Measurements from ENCODE around the gene GABRA5.
"Not testable (repeated sequence)": the region's sequence is repeated elsewhere in the genome, so short reads cannot be mapped to it uniquely, and the experiment has no call there.

Gene GABRA5
- 0 reads per million in 3 donors for total RNA-seq

GRCh38 chr15:26866298-26867199 is at the start of gene GABRA5:
GABRA5 (plus strand) TSS chr15:26867062; CDS start chr15:26869249, 2,187 bp downstream.
- DNase-seq = no peak
- H3K27ac ChIP-seq (ENCODE audit: insufficient read depth, low read length, poor library complexity, severe bottlenecking) = no peak within 1 kb of the TSS
- H3K27me3 ChIP-seq (replicated peaks; ENCODE audit: control insufficient read depth, insufficient read depth, low read length, poor library complexity, severe bottlenecking) = no peaks in the 10 kb centered on the region
- no peaks in the 10 kb centered on the region for H3K9me3 ChIP-seq (ENCODE audit: control insufficient read depth, low read length)
- no peaks in the 10 kb centered on the region for H3K36me3 ChIP-seq (ENCODE audit: control insufficient read depth, insufficient read depth, low read length)
- H3K4me3 ChIP-seq (ENCODE audit: insufficient read depth, low read depth, low read length, poor library complexity, severe bottlenecking) = no peak within 1 kb of the TSS
- no peaks in the 10 kb centered on the region for H3K4me1 ChIP-seq (ENCODE audit: control insufficient read depth, insufficient read depth, low read length, poor library complexity, severe bottlenecking)

DNA sequence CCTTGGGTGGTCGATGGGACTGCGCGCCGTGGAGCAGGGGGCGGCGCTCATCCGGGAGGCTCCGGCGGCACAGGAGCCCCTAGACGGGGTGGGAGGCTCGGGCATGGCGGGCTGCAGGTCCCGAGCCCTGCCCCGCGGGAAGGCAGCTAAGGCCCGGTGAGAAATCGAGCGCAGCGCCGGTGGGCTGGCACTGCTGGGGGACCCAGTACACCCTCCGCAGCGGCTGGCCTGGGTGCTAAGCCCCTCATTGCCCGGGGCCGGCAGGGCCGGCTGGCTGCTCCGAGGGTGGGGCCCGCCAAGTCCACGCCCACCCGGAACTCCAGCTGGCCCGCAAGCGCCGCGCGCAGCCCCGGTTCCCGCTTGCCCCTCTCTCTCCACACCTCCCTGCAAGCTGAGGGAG is 35.7 kb upstream of the GABRA5 start:
- not testable (repeated sequence) for H3K9me3 ChIP-seq (ENCODE audit: control insufficient read depth, low read length); DNase-seq; H3K4me1 ChIP-seq (ENCODE audit: control insufficient read depth, insufficient read depth, low read length, poor library complexity, severe bottlenecking); H3K27ac ChIP-seq (ENCODE audit: insufficient read depth, low read length, poor library complexity, severe bottlenecking); H3K27me3 ChIP-seq (replicated peaks; ENCODE audit: control insufficient read depth, insufficient read depth, low read length, poor library complexity, severe bottlenecking); H3K36me3 ChIP-seq (ENCODE audit: control insufficient read depth, insufficient read depth, low read length); H3K4me3 ChIP-seq (ENCODE audit: insufficient read depth, low read depth, low read length, poor library complexity, severe bottlenecking)

- no peaks in the 10 kb centered on the region for H3K9me3 ChIP-seq (ENCODE audit: control insufficient read depth, low read length)
- H3K36me3 ChIP-seq (ENCODE audit: control insufficient read depth, insufficient read depth, low read length) = no peaks in the 10 kb centered on the region
- no peak overlapping the region for H3K4me3 ChIP-seq (ENCODE audit: insufficient read depth, low read depth, low read length, poor library complexity, severe bottlenecking)
- no peaks in the 10 kb centered on the region for H3K4me1 ChIP-seq (ENCODE audit: control insufficient read depth, insufficient read depth, low read length, poor library complexity, severe bottlenecking)
- H3K27ac ChIP-seq (ENCODE audit: insufficient read depth, low read length, poor library complexity, severe bottlenecking) = no peak overlapping the region
- no peak for DNase-seq
- H3K27me3 ChIP-seq (replicated peaks; ENCODE audit: control insufficient read depth, insufficient read depth, low read length, poor library complexity, severe bottlenecking) = no peaks in the 10 kb centered on the region
Measured at GRCh38 chr15:26831951-26832350, 34.9 kb upstream of the GABRA5 start.

GRCh38 chr15:26838742-26839460 is 28.0 kb upstream of the GABRA5 start:
- Histone ChIP-seq H3K27me3 (replicated peaks; ENCODE audit: control insufficient read depth, insufficient read depth, low read length, poor library complexity, severe bottlenecking) (no peaks in the 10 kb centered on the region), H3K4me1 (ENCODE audit: control insufficient read depth, insufficient read depth, low read length, poor library complexity, severe bottlenecking) (no peaks in the 10 kb centered on the region), H3K9me3 (ENCODE audit: control insufficient read depth, low read length) (no peaks in the 10 kb centered on the region), H3K27ac (ENCODE audit: insufficient read depth, low read length, poor library complexity, severe bottlenecking) (no peak overlapping the region), H3K36me3 (ENCODE audit: control insufficient read depth, insufficient read depth, low read length) (no peaks in the 10 kb centered on the region), H3K4me3 (ENCODE audit: insufficient read depth, low read depth, low read length, poor library complexity, severe bottlenecking) (no peak overlapping the region)
- DNase-seq = no peak

GRCh38 chr15:26841514-26841913 is 25.3 kb upstream of the GABRA5 start:
- no peaks in the 10 kb centered on the region for H3K4me1 ChIP-seq (ENCODE audit: control insufficient read depth, insufficient read depth, low read length, poor library complexity, severe bottlenecking)
- no peak overlapping the region for H3K4me3 ChIP-seq (ENCODE audit: insufficient read depth, low read depth, low read length, poor library complexity, severe bottlenecking)
- H3K36me3 ChIP-seq (ENCODE audit: control insufficient read depth, insufficient read depth, low read length) = no peaks in the 10 kb centered on the region
- H3K27me3 ChIP-seq (replicated peaks; ENCODE audit: control insufficient read depth, insufficient read depth, low read length, poor library complexity, severe bottlenecking) = no peaks in the 10 kb centered on the region
- no peak overlapping the region for H3K27ac ChIP-seq (ENCODE audit: insufficient read depth, low read length, poor library complexity, severe bottlenecking)
- no peak for DNase-seq
- H3K9me3 ChIP-seq (ENCODE audit: control insufficient read depth, low read length) = no peaks in the 10 kb centered on the region

DNA sequence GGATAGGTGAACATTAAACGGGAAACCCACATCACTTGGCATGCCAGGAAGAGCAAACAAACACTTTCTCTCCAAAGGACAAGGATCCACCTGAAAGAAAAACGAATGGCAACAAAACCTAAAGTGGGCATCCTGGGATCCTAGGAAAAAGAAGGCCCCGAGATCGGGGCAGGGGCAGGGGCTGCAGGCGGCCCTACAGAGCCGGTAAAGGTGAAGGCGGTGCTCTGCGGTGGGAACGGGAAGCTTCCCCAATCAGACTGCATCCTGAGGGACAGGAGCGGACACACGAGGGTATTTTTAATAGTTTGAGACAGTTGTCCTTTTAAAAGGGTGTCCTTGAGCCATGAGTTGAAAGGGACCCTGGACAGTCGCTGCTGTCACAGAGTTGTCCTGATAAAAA is 24.9 kb upstream of the GABRA5 start:
- H3K4me1 ChIP-seq (ENCODE audit: control insufficient read depth, insufficient read depth, low read length, poor library complexity, severe bottlenecking) = no peaks in the 10 kb centered on the region
- no peak overlapping the region for H3K27ac ChIP-seq (ENCODE audit: insufficient read depth, low read length, poor library complexity, severe bottlenecking)
- no peak for DNase-seq
- no peaks in the 10 kb centered on the region for H3K36me3 ChIP-seq (ENCODE audit: control insufficient read depth, insufficient read depth, low read length)
- no peak overlapping the region for H3K4me3 ChIP-seq (ENCODE audit: insufficient read depth, low read depth, low read length, poor library complexity, severe bottlenecking)
- no peaks in the 10 kb centered on the region for H3K9me3 ChIP-seq (ENCODE audit: control insufficient read depth, low read length)
- H3K27me3 ChIP-seq (replicated peaks; ENCODE audit: control insufficient read depth, insufficient read depth, low read length, poor library complexity, severe bottlenecking) = no peaks in the 10 kb centered on the region

DNA sequence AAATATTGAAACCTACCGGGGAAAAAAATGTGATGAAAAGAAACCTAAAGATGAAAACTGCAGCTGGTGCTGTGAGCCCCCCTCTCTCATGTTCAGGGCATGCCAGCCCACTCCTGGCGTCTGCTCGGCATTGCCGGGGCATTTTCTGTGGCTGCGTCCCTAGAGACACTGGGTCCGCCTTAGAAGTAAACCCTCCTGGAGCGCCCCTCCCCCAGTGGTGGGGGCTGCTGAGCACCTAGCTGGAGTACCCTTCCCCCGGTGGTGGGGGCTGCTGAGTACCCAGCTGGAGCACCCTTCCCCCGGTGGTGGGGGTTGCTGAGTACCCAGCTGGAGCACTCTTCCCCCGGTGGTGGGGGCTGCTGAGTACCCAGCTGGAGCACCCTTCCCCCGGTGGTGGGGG is 24.5 kb upstream of the GABRA5 start:
- no peak for DNase-seq
- Histone ChIP-seq H3K27me3 (replicated peaks; ENCODE audit: control insufficient read depth, insufficient read depth, low read length, poor library complexity, severe bottlenecking) (no peaks in the 10 kb centered on the region), H3K9me3 (ENCODE audit: control insufficient read depth, low read length) (no peaks in the 10 kb centered on the region), H3K36me3 (ENCODE audit: control insufficient read depth, insufficient read depth, low read length) (no peaks in the 10 kb centered on the region), H3K4me1 (ENCODE audit: control insufficient read depth, insufficient read depth, low read length, poor library complexity, severe bottlenecking) (no peaks in the 10 kb centered on the region), H3K4me3 (ENCODE audit: insufficient read depth, low read depth, low read length, poor library complexity, severe bottlenecking) (no peak overlapping the region), H3K27ac (ENCODE audit: insufficient read depth, low read length, poor library complexity, severe bottlenecking) (no peak overlapping the region)

DNA sequence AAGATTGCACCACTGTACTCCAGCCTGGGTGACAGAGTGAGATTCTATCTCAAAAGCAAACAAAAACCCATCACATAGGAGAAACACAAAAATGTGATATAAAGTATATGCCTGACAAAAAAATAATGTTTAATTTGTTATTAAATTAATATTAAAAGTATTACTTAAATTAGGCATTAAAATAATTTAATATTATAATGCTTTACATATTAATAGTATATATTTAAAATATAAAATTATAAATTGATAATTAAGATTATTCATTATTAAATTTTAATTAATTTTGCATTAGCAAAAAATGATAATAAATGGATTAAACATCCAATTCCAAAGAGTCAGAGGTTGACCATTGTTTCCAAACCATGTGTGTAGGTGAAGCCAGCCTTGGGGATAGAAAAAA is 22.0 kb upstream of the GABRA5 start:
- Histone ChIP-seq H3K4me3 (ENCODE audit: insufficient read depth, low read depth, low read length, poor library complexity, severe bottlenecking) (no peak overlapping the region), H3K4me1 (ENCODE audit: control insufficient read depth, insufficient read depth, low read length, poor library complexity, severe bottlenecking) (no peaks in the 10 kb centered on the region), H3K27me3 (replicated peaks; ENCODE audit: control insufficient read depth, insufficient read depth, low read length, poor library complexity, severe bottlenecking) (no peaks in the 10 kb centered on the region), H3K9me3 (ENCODE audit: control insufficient read depth, low read length) (no peaks in the 10 kb centered on the region), H3K27ac (ENCODE audit: insufficient read depth, low read length, poor library complexity, severe bottlenecking) (no peak overlapping the region), H3K36me3 (ENCODE audit: control insufficient read depth, insufficient read depth, low read length) (no peaks in the 10 kb centered on the region)
- DNase-seq = no peak

- no peak overlapping the region for H3K4me3 ChIP-seq (ENCODE audit: insufficient read depth, low read depth, low read length, poor library complexity, severe bottlenecking)
- H3K4me1 ChIP-seq (ENCODE audit: control insufficient read depth, insufficient read depth, low read length, poor library complexity, severe bottlenecking) = no peaks in the 10 kb centered on the region
- no peak overlapping the region for H3K27ac ChIP-seq (ENCODE audit: insufficient read depth, low read length, poor library complexity, severe bottlenecking)
- no peaks in the 10 kb centered on the region for H3K9me3 ChIP-seq (ENCODE audit: control insufficient read depth, low read length)
- no peaks in the 10 kb centered on the region for H3K36me3 ChIP-seq (ENCODE audit: control insufficient read depth, insufficient read depth, low read length)
- H3K27me3 ChIP-seq (replicated peaks; ENCODE audit: control insufficient read depth, insufficient read depth, low read length, poor library complexity, severe bottlenecking) = no peaks in the 10 kb centered on the region
- no peak for DNase-seq
Measured at GRCh38 chr15:26848498-26848897, 18.4 kb upstream of the GABRA5 start.

- H3K4me3 ChIP-seq (ENCODE audit: insufficient read depth, low read depth, low read length, poor library complexity, severe bottlenecking) = no peak overlapping the region
- DNase-seq = no peak
- no peaks in the 10 kb centered on the region for H3K27me3 ChIP-seq (replicated peaks; ENCODE audit: control insufficient read depth, insufficient read depth, low read length, poor library complexity, severe bottlenecking)
- H3K27ac ChIP-seq (ENCODE audit: insufficient read depth, low read length, poor library complexity, severe bottlenecking) = no peak overlapping the region
- no peaks in the 10 kb centered on the region for H3K36me3 ChIP-seq (ENCODE audit: control insufficient read depth, insufficient read depth, low read length)
- H3K4me1 ChIP-seq (ENCODE audit: control insufficient read depth, insufficient read depth, low read length, poor library complexity, severe bottlenecking) = no peaks in the 10 kb centered on the region
- H3K9me3 ChIP-seq (ENCODE audit: control insufficient read depth, low read length) = no peaks in the 10 kb centered on the region
Measured at GRCh38 chr15:26850161-26850560, 16.7 kb upstream of the GABRA5 start.

All from effector memory CD4-positive, alpha-beta T cell (primary cell).